Activated CD8-positive, alpha-beta T cell treated with anti-CD3 and anti-CD28 coated beads, Interleukin-2, amount 10 ng/mL, durations not matched to agents 7 days and 5 days (primary cell): Measurements from ENCODE around the gene DKK3. TPM values are rescaled to one million over a fixed set of nuclear protein-coding genes. Genes with fewer than 3 reads are reported as not detected.
A peak's percentile ranks its signal among the peaks of the same experiment; 100 is the strongest.

Experiments used
- ATAC-seq: fragments of 150-1000 bp; cut with Tn5 transposase; one replicate; pipeline ENCODE4 v1.10.0; 2021; ENCODE audit warnings: moderate library complexity
- CTCF ChIA-PET: fragments of 350-600 bp; sonication (Branson Sonifier 250); formaldehyde crosslinking; loops from one replicate; lab custom pipeline; 2021; ENCODE audit warnings: antibody characterized with exemption; lab: Charles Lee
- POLR2A ChIA-PET: fragments of 350-600 bp; sonication (Branson Sonifier 250); formaldehyde crosslinking; loops from one replicate; lab custom pipeline; 2021; ENCODE audit warnings: antibody characterized with exemption; lab: Charles Lee
- DNase-seq: peaks from one replicate; pipeline ENCODE4 v3.0.0-alpha.2; 2020
- H3K27ac Mint-ChIP-seq: one replicate; pipeline ENCODE4 v1.8.0; 2021; ENCODE audit warnings: mild to moderate bottlenecking, mixed read lengths
- H3K27me3 Mint-ChIP-seq: one replicate; pipeline ENCODE4 v1.8.0; 2021; ENCODE audit warnings: low read depth, mixed read lengths
- H3K36me3 Mint-ChIP-seq: one replicate; pipeline ENCODE4 v1.8.0; 2021; ENCODE audit warnings: low read depth, mixed read lengths
- H3K4me1 Mint-ChIP-seq: one replicate; pipeline ENCODE4 v1.8.0; 2021; ENCODE audit warnings: low read depth, mixed read lengths
- H3K4me3 Mint-ChIP-seq: one replicate; pipeline ENCODE4 v1.8.0; 2021; ENCODE audit warnings: mild to moderate bottlenecking, mixed read lengths
- H3K9me3 Mint-ChIP-seq: one replicate; pipeline ENCODE4 v1.8.0; 2022; ENCODE audit warnings: mixed read lengths; ENCODE audit not compliant: insufficient read depth
- total RNA-seq, 2 experiments: library from RNA; stranded (reverse); gene quantifications; one replicate each; pipeline ENCODE4 v1.2.3, GENCODE V29; 2021

DKK3 gene
- total RNA-seq, 2 experiments from 2014 or later = 0.29 TPM; not detected in 1

DNA sequence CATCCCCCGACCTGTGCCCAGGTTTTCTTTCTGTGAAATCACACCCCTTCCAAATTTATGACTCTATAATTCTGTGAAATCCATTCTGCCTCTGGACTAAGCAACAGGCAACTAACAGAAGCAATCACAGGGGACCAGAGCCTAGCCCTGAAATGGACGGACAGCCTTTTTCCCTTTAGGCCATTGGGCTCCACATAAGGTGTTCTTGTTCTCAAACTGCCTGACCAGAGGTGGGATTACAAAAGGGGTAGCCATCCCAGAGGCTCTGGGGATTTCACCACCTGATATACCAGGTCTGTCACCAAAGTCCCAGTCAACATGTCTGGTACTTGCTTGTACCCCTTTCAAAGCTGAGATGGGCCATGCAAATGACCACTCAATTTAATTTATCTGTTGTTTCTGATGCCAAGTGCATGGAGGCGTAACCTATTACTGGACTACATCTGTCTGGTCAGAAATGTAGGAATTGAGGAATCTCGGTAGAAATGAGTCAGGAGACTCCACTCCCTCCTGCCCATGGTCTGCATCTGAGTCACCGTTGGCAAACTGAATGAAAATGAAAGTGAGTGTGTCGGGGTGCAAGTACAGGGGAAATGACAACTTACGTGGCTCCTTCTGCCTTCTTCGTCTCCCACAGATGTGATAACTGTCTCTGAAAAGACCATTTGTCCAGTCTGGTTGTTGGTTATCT is 10.2 kb downstream of the DKK3 start:
- H3K36me3 Mint-ChIP-seq = no peaks in the 10 kb centered on the region
- peaks cover 21% of the 10 kb centered on the region for H3K4me1 Mint-ChIP-seq
- peak overlapping the region; percentile 10 for H3K27ac Mint-ChIP-seq
- peak; percentile 47 for ATAC-seq
- H3K9me3 Mint-ChIP-seq = no peaks in the 10 kb centered on the region
- CTCF ChIA-PET = interaction anchor here (1.3 kb wide), 1 partner anchor 34 kb away, joined by 3 read pairs; no protein-coding TSS in a partner anchor
- peaks cover 28% of the 10 kb centered on the region for H3K27me3 Mint-ChIP-seq
- POLR2A ChIA-PET = no interaction called here
- H3K4me3 Mint-ChIP-seq = peak overlapping the region; percentile 47
- DNase-seq = peak; percentile 28

DNA sequence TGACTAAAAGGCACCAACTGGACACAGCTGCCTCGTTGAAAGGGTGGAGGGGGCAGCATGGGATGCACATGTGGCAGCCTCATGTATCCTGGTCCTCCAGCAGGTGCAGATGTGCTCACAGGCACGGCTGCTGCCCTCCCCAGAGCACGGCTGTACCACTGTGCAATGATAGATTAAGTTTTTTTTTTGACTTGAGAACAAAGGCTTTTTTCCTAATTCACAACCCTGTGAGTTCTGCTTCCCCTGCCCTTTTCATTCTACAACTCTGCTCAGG is 11.4 kb downstream of the DKK3 start:
- H3K27me3 Mint-ChIP-seq = peaks cover 19% of the 10 kb centered on the region
- peaks cover 21% of the 10 kb centered on the region for H3K4me1 Mint-ChIP-seq
- no peaks in the 10 kb centered on the region for H3K9me3 Mint-ChIP-seq
- POLR2A ChIA-PET = interaction anchor here (0.6 kb wide), 1 partner anchor 692 kb away, joined by 3 read pairs; no protein-coding TSS in a partner anchor
- no peaks in the 10 kb centered on the region for H3K36me3 Mint-ChIP-seq
- CTCF ChIA-PET = no interaction called here
- DNase-seq (no peak), ATAC-seq (no peak)
- no peak overlapping the region for H3K27ac Mint-ChIP-seq
- no peak overlapping the region for H3K4me3 Mint-ChIP-seq

DNA sequence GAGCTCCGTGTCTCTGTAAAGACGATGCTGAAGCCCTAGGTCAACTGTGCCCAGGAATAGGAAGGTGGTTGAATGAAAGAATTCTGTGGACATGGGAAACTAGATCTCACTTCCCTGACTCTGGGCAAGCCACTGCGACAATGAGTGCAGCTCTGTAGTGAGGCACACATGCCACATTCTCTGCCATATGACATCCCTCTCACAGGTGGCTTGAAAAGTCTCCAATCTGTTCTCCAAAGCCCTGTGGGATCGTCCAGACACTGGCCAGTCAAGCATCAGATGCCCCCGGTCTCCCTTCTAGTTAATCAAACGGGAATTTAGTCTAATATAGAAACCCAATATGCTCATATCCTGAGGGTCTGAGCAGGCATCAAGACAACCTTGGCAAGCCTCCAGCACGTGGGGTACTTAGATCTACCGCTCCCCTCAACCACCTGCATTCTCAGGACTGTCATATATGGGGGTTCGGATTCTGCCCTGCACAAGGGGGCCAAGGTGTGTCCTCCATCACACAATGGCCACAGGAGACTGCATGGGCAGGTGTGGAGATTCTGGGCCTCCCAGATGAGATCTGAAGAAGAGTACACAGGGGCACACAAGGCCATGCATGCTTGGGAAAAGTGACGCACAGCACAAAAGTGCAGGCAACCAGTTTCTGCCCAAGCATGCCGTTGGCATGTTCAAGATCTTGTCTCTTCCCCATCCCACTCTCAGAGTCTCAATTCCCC is 11.9 kb downstream of the DKK3 start:
- Mint-ChIP-seq H3K27ac (no peak overlapping the region), H3K9me3 (no peaks in the 10 kb centered on the region), H3K4me3 (no peak overlapping the region), H3K4me1 (peaks cover 21% of the 10 kb centered on the region), H3K27me3 (peaks cover 16% of the 10 kb centered on the region), H3K36me3 (no peaks in the 10 kb centered on the region)
- no peak for DNase-seq
- ChIA-PET CTCF (interaction anchor here (2.6 kb wide), 1 partner anchor 48 kb away, joined by 6 read pairs; no protein-coding TSS in a partner anchor), POLR2A (no interaction called here)
- no peak for ATAC-seq

DNA sequence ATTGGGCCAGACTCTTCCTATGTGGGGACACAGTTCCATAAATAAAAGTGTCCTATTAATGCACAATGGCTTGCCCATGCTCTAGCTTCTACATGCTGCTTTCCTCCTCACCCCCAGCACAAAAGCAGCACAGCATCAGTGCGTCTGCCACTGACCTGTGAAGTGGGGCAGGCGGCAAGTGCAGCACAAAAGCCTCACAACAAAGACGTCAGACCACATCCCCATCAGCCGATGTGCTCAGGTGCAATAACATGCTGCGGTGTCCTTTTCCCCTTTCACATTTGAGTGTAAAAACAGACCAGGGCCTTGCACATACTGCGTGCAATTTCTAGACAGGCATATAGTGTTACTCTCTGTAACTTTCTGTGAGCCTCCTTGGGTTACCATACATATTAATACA is 12.8 kb downstream of the DKK3 start:
- Mint-ChIP-seq H3K9me3 (no peaks in the 10 kb centered on the region), H3K4me3 (no peak overlapping the region), H3K36me3 (no peaks in the 10 kb centered on the region), H3K27me3 (peaks cover 14% of the 10 kb centered on the region), H3K4me1 (peaks cover 21% of the 10 kb centered on the region), H3K27ac (no peak overlapping the region)
- ChIA-PET CTCF (interaction anchor here (1.3 to 2.6 kb wide), 2 partner anchors 30 to 49 kb away, joined by 4 to 6 read pairs; no protein-coding TSS in a partner anchor), POLR2A (no interaction called here)
- peak; percentile 27 for DNase-seq
- no peak for ATAC-seq

DNA sequence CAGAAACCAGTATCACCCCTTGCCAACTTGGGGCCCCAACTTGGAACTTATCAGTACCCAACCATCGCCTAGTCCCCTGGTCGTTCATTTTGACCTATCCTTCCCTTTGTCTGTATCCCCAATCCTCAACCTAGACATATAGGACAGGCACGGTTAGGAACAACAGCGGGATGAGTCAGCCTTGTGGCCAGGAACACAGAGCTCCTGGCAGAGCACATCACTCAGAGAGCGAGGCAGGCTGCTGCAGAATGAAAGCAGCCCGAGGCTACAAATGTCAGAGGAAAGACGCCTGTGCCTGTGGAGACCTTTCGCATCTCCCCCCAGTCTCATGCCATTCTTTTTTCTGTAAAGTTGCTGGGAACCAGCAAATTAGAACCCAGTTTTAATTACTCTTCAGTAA is 14.6 kb downstream of the DKK3 start:
- Mint-ChIP-seq H3K9me3 (no peaks in the 10 kb centered on the region), H3K4me3 (no peak overlapping the region), H3K36me3 (no peaks in the 10 kb centered on the region), H3K27me3 (peaks cover 16% of the 10 kb centered on the region), H3K4me1 (peaks cover 17% of the 10 kb centered on the region), H3K27ac (no peak overlapping the region)
- POLR2A ChIA-PET = no interaction called here
- DNase-seq (no peak), ATAC-seq (no peak)
- CTCF ChIA-PET = interaction anchor here (2.6 kb wide), 1 partner anchor 50 kb away, joined by 6 read pairs; no protein-coding TSS in a partner anchor

DNA sequence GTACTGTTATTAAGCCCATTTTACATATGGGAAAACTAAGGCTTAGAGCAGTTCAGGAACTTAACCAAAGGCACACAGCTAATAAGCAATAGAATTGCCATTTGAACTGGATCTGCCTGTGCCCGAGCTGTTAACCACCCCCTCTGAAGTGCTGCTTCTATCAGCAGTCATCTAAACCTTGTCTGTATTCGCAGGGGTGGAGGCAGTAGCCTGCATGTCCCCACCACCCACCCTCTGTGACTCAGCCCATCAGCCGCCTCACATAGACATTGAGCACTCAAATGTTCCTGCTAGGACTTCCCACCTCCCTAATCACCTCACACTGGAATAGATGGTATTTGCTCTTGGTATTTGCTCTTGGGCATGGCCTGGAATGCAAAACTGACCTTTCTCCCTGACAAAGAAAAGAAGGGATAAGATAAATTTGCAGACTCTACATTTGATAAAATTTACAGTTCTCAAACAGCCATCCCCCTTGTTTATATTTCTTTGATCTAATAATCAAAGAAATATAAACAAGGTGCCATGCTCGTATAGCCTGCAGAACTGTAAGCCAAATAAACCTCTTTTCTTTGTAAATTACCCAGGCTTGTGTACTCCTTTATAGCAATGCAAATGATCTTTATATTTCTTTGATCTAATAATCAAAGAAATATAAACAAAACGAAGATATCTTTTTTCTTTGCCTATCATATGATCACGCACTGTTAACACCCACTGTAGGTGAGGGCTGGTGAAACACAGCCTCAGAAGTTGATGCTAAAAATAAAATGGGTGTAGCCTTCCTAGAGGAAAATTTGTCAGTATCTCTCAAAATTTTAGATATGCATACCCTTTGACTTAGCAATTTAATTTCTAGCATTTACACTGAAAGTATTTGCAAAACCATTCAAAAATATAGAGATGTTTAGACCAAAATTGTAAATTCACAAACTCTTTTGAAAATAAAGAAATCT is 15.9 kb downstream of the DKK3 start:
- Mint-ChIP-seq H3K4me3 (no peak overlapping the region), H3K36me3 (no peaks in the 10 kb centered on the region), H3K27ac (no peak overlapping the region), H3K4me1 (peaks cover 8% of the 10 kb centered on the region), H3K9me3 (no peaks in the 10 kb centered on the region), H3K27me3 (peaks cover 16% of the 10 kb centered on the region)
- DNase-seq = no peak
- CTCF ChIA-PET = no interaction called here
- no peak for ATAC-seq
- POLR2A ChIA-PET = no interaction called here

DNA sequence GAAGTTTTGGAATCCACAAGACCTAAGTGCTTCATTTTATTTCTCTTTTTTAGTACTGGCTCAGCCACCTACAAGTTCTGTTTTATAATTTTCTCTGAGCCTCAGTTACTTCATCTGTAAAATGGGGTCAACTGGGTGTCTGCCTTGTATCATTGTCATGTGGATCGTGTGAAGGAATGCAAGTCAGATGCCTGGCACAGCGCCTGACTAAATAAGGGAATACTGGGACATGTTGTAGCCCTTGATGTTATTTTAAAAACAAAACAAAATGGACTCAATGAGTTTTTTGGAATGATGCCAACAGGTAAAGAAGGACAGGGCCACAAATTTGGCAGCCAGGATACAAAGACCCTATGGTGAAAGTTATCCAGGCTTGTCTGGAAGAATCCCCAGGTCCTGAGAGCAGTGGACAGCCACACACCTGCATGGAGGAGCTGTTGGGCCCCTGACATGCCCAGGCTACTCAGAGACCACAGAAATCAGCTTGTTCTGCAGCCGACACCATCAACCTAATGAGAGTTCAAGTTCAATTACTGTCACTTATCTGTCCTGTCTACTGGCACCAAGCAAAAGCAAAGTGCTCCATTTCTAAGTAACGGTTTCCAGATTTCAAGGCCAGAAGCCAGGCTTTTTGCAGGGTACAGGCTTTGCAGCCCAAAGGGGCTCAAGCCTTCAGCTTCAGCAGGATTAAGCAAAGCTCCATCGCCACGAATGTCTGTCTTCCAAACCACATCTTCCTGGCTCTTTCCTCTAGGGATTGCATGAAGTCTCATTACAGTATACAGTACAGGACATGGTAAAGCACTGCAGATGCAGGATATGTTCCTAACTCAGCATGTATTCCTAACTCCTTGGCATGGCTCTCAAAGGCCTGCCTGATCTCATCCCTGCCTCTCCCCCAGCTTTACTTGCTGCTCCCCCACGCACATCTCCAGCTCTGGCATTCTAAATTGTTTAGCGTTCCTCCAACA is 18.4 kb downstream of the DKK3 start:
- no peak for ATAC-seq
- Mint-ChIP-seq H3K4me1 (no peaks in the 10 kb centered on the region), H3K4me3 (no peak overlapping the region), H3K9me3 (no peaks in the 10 kb centered on the region), H3K27me3 (peaks cover 13% of the 10 kb centered on the region), H3K27ac (no peak overlapping the region), H3K36me3 (no peaks in the 10 kb centered on the region)
- ChIA-PET POLR2A (interaction anchor here (0.8 kb wide), 1 partner anchor 89 kb away, joined by 3 read pairs; no protein-coding TSS in a partner anchor), CTCF (interaction anchor here (1.4 to 2.1 kb wide), 2 partner anchors 23 to 191 kb away, joined by 4 to 7 read pairs; no protein-coding TSS in a partner anchor)
- DNase-seq = no peak

DNA sequence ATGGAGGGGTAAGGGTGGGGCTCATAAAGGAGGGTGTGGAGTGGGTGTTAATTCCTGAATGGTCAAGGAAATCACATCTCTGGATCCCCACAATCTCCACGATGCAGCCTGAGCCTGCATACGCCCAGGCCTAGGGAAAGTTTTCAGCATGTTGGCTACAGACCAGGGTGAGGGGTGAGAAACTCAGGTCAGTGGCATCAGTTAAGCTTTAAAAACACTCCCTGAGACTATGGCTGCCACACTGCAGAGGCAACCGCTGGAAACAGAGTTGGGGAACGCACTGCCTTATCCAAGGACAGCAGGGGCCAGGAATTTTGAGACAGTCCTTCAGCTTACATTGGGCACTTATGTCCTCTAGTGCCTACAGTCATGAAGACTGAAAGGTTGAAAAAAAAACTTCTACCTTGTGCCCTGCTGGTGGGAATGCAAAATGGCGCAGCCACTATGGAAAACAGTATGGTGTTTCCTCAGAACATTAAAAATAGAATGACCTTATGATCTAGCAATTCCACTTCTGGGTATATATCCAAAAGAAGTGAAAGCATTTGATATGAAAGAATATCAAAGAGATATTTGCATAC is 19.7 kb downstream of the DKK3 start:
- POLR2A ChIA-PET = no interaction called here
- no peak overlapping the region for H3K4me3 Mint-ChIP-seq
- CTCF ChIA-PET = no interaction called here

DNA sequence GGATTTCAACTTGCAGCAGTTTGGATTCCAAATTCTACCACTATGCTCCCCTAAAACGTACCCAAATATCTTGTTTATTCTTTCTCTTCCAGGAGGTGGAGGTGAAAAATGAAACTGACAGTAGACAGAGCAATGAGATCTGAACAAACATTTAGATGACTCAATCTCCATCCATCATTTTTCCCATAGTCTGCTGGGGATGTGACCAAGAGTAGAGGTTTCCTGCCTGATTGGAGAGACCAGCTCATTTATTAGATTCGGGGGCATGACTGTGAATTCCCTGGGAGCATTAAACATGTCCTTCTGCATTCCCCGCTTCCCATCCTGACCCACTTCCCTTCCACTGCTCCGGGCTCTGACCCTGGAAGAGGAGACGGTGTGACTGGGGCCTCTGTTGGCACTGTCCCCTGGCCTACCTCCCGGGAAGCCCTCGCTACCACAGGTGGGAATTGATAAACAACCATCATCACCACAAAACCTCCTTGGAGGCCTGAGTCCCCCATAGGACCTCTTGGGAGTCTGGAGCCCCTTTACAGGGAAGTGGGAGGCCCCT is 20.3 kb downstream of the DKK3 start:
- no peaks in the 10 kb centered on the region for H3K36me3 Mint-ChIP-seq
- H3K4me3 Mint-ChIP-seq = no peak overlapping the region
- POLR2A ChIA-PET = no interaction called here
- no peak for DNase-seq
- peaks cover 3% of the 10 kb centered on the region for H3K27me3 Mint-ChIP-seq
- H3K4me1 Mint-ChIP-seq = no peaks in the 10 kb centered on the region
- H3K27ac Mint-ChIP-seq = no peak overlapping the region
- ATAC-seq = no peak
- CTCF ChIA-PET = no interaction called here
- no peaks in the 10 kb centered on the region for H3K9me3 Mint-ChIP-seq

More for the DNA sequence above, 19.7 kb downstream of the DKK3 start:
- ATAC-seq = no peak
- Mint-ChIP-seq H3K9me3 (no peaks in the 10 kb centered on the region), H3K27me3 (peaks cover 6% of the 10 kb centered on the region), H3K36me3 (no peaks in the 10 kb centered on the region), H3K4me1 (no peaks in the 10 kb centered on the region), H3K27ac (no peak overlapping the region)
- DNase-seq = no peak

DNA sequence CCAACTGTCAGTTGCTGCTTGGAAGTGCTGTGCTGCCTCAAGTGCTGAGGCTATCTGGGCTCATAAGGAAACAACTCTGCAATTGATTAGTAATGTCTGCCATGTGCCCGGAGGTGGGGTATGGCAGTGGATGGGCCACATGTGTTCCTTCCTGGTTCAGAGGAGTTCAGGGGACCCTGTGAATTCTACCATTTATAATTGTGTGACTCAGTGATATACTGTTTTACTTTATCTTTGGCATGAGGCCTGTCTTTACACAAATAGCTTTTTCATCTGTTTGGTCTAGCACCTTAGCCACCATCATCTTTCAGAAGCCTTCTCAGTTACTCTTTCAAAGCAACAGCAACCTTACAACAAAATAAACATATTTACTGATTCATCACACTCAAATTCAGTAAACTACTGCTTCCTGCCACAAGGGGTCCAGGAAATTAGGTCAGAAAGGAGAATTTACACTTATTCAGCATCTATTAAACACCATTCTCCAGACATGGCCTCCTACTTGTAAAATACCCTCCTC is 20.9 kb downstream of the DKK3 start:
- no peak overlapping the region for H3K27ac Mint-ChIP-seq
- H3K9me3 Mint-ChIP-seq = no peaks in the 10 kb centered on the region
- DNase-seq = no peak
- CTCF ChIA-PET = no interaction called here
- no peak overlapping the region for H3K4me3 Mint-ChIP-seq
- no peaks in the 10 kb centered on the region for H3K36me3 Mint-ChIP-seq
- peaks cover 3% of the 10 kb centered on the region for H3K27me3 Mint-ChIP-seq
- peak; percentile 19 for ATAC-seq
- POLR2A ChIA-PET = no interaction called here
- no peaks in the 10 kb centered on the region for H3K4me1 Mint-ChIP-seq
